NB4 (cell line): ENCODE measurements around the gene VWA1.
A peak's percentile ranks its signal among the peaks of the same experiment; 100 is the strongest.
"Not testable (repeated sequence)": the region's sequence is repeated elsewhere in the genome, so short reads cannot be mapped to it uniquely, and the experiment has no call there.

Experiments
- DNase-seq: peaks from one replicate; pipeline ENCODE4 v3.0.0; 2010; ENCODE audit warnings: low read depth
- H3K4me3 ChIP-seq: one replicate; pipeline ENCODE4 v1.5.1; 2011; ENCODE audit warnings: mild to moderate bottlenecking, low read depth, low read length, moderate library complexity
- MYC ChIP-seq: IDR thresholded peaks from 2 replicates; pipeline ENCODE4 v1.6.1; 2011; ENCODE audit warnings: low read depth, low read length
- POLR2A ChIP-seq: IDR thresholded peaks from 2 replicates; pipeline ENCODE4 v1.6.1; 2011; ENCODE audit warnings: mild to moderate bottlenecking; ENCODE audit not compliant: insufficient read length; ENCODE audit errors: extremely low read depth
- TF ChIP-seq, protein P1 (sequence below): IDR thresholded peaks from 2 replicates; pipeline ENCODE4 v1.6.1; 2011; ENCODE audit warnings: low read depth, low read length
- TF ChIP-seq, protein P2 (sequence below): IDR thresholded peaks from one replicate; pipeline ENCODE4 v1.5.1; 2012; ENCODE audit warnings: low read depth, low read length

The VWA1 gene

DNA sequence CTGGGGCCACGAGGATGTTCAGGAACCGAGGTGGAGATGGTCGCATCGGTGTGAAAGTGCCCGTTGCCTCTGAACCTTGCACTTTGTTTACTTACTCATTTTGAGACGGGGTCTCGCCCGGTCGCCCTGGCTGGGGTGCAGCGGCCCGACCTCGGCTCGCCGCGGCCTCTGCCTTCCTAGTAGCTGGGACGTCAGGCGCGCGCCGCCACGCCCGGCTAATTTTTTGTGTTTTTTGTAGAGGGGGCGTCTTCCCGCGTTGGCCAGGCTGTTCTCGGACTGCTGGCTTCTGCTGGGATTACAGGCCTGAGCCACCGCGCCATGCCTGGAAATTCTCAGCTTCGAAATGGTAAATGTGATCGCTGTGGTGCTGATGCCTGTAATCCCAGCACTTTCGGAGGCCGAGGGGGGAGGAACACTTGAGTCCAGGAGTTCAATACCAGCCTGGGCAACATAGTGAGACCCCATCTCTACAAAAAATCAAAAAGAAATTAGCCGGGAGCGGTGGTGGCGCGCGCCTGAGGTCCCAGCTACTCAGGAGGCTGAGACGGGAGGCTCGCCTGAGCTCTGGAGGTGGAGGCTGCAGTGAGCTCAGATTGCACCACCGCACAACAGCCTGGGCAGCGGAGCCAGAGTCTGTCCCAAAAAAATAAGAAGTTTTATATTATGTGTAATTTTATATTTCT lies 27.7 kb upstream of the VWA1 start:
- TF ChIP-seq MYC: no peak
- no peak for TF ChIP-seq POLR2A
- TF ChIP-seq, protein P1, sequence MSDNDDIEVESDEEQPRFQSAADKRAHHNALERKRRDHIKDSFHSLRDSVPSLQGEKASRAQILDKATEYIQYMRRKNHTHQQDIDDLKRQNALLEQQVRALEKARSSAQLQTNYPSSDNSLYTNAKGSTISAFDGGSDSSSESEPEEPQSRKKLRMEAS: 0 out of 2 replicates have a peak, but pooled peaks have one; percentile 6
- TF ChIP-seq, protein P2, sequence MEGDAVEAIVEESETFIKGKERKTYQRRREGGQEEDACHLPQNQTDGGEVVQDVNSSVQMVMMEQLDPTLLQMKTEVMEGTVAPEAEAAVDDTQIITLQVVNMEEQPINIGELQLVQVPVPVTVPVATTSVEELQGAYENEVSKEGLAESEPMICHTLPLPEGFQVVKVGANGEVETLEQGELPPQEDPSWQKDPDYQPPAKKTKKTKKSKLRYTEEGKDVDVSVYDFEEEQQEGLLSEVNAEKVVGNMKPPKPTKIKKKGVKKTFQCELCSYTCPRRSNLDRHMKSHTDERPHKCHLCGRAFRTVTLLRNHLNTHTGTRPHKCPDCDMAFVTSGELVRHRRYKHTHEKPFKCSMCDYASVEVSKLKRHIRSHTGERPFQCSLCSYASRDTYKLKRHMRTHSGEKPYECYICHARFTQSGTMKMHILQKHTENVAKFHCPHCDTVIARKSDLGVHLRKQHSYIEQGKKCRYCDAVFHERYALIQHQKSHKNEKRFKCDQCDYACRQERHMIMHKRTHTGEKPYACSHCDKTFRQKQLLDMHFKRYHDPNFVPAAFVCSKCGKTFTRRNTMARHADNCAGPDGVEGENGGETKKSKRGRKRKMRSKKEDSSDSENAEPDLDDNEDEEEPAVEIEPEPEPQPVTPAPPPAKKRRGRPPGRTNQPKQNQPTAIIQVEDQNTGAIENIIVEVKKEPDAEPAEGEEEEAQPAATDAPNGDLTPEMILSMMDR: no peak
- peak overlapping the region; percentile 91 for H3K4me3 ChIP-seq
- DNase-seq: peak; percentile 53

DNA sequence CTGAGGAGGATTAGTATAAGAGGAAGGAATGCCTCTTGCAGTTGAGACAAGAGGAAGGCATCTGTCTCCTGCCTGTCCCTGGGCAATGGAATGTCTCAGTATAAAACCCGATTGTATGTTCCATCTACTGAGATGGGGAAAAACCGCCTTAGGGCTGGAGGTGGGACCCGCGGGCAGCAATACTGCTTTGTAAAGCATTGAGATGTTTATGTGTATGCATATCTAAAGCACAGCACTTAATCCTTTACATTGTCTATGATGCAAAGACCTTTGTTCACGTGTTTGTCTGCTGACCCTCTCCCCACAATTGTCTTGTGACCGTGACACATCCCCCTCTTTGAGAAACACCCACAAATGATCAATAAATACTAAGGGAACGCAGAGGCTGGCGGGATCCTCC lies 25.3 kb upstream of the VWA1 start:
- DNase-seq, H3K4me3 ChIP-seq: not testable (repeated sequence)

DNA sequence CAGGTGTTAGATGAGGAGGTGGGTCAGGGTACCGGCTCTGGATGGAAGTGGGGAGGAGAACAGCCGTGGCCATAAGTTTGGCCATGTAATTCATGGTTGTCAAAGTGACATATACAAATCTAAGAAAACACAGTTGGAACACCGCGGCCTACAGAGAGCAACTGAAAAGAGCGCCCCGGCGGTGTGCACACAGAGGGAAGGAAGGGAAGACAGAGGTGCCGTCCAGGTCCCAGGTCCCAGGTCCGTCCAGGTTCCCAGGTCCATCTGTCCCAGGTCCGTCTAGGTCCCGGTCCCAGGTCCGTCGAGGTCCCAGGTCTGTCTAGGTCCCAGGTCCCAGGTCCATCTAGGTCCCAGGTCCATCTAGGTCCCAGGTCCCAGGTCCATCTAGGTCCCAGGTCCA lies 23.9 kb upstream of the VWA1 start:
- DNase-seq: no peak
- H3K4me3 ChIP-seq: no peak overlapping the region
- TF ChIP-seq MYC (no peak), POLR2A (no peak)
- TF ChIP-seq, protein P1: no peak
- TF ChIP-seq, protein P2: no peak

DNA sequence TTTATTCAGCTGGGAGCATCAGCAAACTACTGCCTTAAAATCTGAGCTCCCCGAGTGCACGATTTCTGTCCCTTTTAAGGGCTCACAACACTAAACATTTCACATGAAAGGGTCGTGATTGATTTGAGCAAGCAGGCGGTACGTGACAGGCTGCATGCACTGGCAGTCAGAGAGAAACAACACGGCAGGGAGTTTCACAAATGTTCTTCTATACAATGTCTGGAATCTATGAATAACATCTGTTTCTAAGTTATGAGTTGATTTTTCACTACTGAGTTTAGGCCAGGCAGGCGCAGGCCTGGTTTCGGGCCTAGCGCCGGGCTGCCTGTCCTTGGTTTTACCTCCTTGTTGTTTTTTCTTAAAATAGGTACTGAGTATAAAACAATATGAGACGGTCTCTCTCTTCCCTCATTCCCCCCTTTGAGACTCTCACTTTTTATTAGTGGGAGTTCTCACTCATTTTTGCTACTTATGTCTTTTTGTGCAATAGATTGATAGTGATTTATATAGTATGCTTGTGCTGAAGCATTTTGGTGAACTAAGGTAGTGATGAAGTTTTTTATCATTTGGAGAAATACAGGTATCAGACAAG lies 23.1 kb upstream of the VWA1 start:
- not testable (repeated sequence) for H3K4me3 ChIP-seq, DNase-seq

DNA sequence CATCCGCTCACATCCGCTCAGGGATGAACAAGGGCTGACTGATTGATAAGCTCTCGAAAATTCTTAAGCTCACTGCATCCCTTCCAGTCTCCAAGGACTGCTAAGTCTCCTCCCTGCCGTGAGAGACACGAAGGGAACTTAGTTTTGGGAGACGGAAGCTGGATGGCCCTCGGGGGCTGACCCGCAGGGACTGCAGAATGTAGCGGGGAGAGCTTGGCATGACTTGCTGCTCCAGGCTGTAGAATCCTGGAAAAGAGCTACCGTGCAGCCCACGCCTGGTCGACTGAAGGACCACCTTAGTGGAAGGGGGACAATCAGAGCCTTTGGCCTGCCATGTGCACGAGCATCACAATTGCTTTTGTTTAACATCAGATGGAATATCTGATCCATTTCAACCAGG lies 19.7 kb upstream of the VWA1 start:
- TF ChIP-seq, protein P2: no peak
- no peak for TF ChIP-seq POLR2A
- TF ChIP-seq MYC: no peak
- TF ChIP-seq, protein P1: no peak
- no peak overlapping the region for H3K4me3 ChIP-seq

DNA sequence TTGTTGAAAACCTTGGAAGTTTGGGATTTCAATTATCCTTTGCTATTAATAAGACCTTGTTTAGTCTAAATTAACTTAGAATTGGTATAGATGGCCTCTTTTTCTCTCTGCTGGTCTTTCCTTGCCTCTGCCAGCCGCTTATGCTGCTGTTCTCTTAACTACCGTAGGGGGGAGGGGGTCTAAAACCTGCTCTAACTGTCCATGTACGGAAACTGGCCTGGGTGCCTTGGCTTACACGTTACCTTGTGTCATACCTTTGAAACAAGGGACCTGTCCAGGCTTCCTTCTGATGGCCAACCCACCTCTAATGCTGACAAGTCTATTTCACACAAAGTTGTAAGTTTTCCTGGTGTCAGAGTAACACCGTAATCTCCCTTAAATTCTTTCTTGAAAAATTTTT lies 18.1 kb upstream of the VWA1 start:
- not testable (repeated sequence) for DNase-seq, H3K4me3 ChIP-seq

More for the DNA sequence above, 19.7 kb upstream of the VWA1 start:
- no peak for DNase-seq

DNA sequence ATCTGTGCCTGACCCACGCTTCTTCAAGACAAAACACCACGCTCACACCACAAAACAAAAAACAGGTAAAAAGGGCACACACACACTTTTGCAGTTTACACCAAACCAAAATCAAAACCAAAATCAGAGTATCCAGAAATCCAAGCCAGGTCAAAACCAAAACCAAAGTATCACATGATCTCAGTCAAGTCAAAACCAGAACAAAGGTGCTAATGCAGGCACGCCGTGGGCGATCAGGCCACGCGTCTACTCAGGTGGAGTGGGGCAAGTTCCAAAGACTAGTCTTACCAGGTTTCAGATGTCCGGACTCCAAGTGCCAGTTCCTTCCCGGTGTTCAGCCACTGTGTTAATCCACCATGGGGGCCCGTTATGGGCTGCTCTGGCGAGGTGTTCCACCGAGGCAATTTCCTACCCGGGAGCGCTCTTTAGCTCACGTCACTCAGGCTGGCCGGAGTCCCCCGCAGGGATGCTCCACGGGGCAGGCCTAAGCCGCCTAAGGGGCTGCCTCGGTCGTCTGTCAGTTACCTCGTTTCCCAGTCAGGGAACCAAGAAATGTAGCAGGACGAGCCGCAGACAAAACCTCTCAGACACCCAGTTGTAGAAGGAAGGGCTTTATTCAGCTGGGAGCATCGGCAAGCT lies 17.5 kb upstream of the VWA1 start:
- not testable (repeated sequence) for DNase-seq, H3K4me3 ChIP-seq

DNA sequence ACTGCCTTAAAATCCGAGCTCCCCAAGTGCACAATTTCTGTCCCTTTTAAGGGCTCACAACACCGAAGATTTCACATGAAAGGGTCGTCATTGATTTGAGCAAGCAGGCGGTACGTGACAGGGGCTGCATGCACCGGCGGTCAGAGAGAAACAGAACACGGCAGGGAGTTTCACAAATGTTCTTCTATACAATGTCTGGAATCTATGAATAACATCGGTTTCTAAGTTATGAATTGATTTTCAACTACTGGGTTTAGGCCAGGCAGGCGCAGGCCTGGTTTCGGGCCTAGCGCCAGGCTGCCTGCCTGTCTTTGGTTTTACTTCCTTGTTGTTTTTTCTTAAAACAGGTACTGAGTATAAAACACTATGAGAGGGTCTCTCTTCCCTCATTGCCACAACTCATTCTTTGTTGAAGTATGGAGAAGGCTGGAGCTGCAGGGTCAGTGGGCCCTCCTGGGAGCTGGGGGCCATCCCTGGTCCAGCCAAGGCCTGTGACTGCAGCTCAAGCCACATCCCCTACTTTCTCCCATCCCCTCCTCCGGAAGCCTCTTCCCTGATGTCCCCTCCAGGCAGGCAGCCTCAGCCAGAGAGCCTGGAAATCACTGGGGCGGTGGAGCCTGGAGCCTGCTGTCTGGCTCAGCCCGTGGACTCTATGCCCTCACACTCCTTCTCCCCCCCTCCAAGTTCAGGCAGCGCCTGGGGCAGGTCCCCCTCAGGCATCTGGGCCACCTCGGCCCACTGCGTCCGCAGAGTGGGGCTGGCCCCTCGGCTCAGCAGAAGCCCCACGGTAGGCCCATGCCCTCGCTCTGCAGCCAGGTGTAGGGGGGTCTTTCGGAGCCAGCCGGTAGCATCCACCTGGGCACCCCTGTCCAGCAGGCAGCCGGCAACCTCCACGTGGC lies 16.8 kb upstream of the VWA1 start:
- TF ChIP-seq, protein P1: no peak
- no peak for TF ChIP-seq MYC
- no peak for TF ChIP-seq POLR2A
- TF ChIP-seq, protein P2: no peak
- no peak for DNase-seq
- no peak overlapping the region for H3K4me3 ChIP-seq
